Stimulated activated CD8-positive, alpha-beta memory T cell treated with anti-CD3 and anti-CD28 coated beads, Interleukin-15, amount 100 ng/mL, for 48 hours (primary cell): ENCODE data around the gene CCDC34.
"Not testable (repeated sequence)": the region's sequence is repeated elsewhere in the genome, so short reads cannot be mapped to it uniquely, and the experiment has no call there.

Experiments
- DNase-seq, 2 donors: peaks; one replicate each; pipeline ENCODE4 v3.0.0-alpha.2; 2020; ENCODE audit warnings: low read depth in 2 of 2

The CCDC34 gene

DNA sequence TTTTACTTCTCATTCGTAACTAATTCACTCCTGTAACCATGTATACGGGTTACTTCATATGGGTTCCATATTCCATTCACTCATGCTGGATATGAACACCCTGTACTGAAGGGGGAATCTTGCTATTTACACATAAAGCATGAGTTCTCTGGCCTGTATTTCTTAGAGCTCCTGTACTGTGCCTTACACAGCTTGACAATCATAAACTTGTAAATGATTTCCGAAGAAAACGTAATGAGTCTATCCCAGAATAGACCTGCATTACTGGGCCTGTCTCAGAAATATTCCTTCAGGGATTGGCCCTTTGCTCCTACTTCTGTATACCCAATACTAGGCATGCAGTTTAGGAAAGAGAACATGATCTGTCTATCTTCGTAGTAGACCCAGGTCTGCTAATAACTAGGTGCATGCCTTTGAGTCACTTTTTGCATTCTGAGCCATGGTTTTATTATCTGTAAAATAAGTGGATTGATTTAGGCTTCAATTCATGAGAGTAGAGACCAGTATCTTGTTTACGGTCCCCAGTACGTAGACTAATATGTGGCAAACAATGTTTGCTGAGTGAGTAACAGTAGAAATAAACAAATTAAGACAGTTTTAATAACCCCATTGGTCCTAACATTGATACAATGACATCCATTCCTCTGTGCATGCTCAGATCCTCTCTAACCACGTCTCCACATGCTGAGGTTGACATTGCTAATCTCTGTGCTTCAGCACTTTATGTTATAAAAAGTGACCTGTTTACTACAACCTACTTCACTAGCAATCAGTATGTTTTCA lies 1.2 kb downstream of the CCDC34 start:
- DNase-seq: no peak

DNA sequence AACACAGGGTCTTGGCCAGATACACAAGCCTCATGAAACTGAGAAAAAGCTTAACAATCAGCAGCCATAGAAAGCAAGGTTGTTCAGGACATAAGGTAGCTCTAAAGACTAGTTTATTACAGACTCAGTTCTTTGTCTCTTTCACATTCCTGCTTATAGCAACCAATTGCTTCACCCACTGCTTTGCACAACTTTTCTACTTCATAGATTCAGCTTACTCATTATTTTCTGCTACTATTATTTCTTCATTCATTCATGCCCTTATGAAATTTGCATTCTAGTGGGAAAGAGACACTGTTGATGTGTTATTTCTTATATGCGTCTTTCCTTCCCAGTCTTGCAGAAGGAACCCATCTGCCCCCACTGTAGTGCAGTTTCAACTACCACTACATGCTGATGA lies 4.7 kb downstream of the CCDC34 start:
- no peak for DNase-seq

DNA sequence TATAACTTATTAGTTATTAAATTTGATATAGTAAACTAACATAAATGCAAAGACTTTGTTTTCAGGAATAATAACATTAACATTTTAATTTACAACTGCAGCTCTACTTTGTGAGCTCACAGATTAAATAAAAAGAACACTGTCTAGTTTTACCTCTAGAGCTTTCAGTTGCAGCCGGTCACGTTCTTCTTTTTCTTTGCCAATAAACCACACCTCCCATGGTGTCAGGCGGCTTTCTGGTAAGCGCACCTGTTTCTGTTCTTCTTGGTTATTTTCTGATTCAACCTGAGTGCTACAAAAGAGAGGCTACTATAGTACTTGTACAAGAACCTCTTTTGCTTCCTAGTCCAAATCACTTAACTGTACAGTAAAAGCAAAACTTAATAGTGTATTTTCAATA lies 5.8 kb downstream of the CCDC34 start:
- no peak for DNase-seq

DNA sequence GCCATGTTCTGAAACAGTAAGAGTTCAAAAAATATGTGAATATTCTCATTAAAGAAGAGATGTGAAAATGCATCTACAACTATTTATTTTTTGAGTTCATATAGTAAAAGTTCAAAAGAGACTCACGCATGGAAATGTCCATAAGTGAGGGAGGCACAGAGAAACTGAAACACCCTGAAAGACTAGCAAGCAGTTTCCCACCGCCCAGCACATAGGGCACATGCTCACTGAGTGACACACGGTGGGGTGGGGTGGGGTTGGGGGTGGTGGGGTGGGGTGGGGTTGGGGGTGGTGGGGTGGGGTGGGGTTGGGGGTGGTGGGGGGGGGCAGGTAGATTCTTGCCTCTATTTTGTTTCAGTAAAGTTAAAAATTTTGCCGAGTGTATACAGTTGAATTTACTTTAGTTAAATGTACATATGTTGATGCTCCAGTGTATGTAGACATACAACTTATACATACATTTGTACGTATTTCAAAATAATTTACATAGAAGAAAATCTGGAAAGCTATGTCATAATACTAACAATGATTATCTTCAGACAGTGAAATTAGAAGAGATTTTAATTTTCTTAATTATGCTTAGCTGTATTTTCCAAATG lies 6.3 kb downstream of the CCDC34 start:
- no peak for DNase-seq

DNA sequence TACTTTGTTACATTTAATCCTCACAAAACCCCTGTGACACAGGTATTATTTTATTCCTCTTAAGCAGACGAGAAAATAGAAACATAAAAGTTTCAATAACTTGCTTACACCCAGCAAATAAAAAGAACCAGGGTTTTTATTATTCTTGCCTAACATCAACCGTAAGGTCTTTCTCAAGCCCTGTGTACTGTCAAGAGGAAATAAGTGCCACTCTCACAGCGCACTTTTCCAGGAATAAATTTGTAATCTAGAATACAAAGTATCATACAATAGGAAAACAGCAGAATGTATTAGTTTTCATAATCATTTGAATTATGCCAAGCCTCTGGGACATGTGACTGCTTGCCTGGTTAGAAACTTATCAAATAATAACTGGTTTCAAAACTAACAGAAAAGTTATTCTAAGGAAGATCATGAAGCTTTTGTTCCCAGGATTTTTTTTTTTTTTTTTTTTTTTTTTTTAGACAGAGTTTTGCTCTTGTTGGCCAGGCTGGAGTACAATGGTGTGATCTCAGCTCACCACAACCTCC lies 7.4 kb downstream of the CCDC34 start:
- no peak for DNase-seq

- DNase-seq: no peak
Observed at GRCh38 chr11:27354359-27354965, 8.6 kb downstream of the CCDC34 start.

DNA sequence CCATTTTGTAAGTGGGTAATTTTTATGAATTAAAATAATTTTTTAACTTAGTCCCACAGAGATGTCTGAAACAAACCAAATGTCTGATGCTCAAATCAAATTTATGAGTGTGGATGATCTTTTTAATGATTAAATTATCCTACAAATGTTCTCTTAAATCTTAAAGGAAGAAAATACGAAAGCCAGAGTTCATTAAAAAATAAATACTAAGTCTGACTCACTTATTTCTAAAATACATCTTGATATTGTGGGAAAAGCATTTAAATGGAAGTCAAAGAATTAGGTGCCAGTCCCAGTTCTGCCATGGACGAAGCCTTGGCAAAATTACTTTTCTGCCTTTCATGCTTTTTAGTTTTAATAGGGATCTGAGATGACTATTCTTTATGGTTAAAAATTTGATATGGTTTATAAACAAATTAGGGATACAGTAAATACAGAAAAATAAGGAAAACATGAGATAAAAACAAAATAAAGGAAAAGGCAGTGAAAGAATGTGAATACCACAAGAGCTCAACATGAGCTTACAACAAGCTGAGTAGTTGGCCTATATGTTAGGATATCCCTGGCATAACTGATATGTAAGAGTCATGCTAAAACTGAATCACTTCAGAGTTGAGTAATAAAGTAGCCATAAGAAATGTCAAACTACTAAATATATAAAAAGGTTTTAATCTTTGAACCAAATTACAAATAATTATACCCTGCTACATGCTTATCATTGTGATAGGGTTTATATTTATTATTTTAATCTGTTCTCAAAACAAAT lies 9.2 kb downstream of the CCDC34 start:
- no peak for DNase-seq

GRCh38 chr11:27352781-27353180 lies 10.2 kb downstream of the CCDC34 start:
- DNase-seq: no peak

- DNase-seq: no peak
Observed at GRCh38 chr11:27350511-27350910, 12.5 kb downstream of the CCDC34 start.

- DNase-seq: no peak
Observed at GRCh38 chr11:27349919-27350318, 13.1 kb downstream of the CCDC34 start.

DNA sequence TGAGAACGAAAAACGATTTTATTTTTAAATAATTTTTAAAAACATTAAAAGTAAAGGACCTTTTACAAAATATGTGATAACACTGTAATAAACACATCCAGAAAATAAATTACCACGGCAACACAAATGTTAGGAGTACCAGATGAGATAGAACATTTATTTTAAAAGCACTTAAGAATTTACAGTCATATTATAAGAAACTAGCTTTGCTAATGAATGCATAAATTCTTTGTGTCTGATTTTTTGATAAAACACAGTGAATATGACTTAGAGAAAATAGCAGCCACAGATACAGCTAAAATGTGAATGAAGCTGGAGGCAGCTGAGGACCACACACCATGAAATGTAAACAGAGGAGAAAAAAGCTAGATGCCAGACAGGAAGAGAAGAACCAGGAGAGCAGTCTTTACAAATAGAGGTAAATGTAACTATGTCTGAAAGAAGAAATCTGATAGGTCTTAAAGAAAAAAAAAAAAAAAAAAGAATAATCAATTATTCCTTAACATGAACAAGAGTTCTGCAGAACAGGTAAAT lies 14.6 kb downstream of the CCDC34 start:
- no peak for DNase-seq

GRCh38 chr11:27347359-27348339 lies 15.4 kb downstream of the CCDC34 start:
- DNase-seq: no peak

DNA sequence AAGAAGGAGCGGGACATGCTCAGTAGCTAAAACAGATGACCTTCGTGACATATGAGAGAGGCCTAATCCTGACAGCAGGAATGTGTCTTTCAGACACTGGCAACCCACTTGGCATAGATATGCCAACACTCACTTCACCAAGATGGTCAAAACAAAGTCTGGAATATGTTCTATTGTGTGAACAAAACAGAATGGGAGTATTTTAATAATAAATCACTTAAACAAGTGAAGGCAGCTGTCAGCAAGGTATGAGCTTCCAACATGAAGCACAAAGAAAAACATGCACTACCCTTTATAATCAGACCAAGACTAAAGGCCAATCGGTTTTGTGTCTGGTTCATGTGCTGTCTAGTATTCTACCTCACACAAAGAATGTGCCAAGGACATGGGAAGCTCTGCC lies 23.1 kb downstream of the CCDC34 start:
- no peak for DNase-seq

DNA sequence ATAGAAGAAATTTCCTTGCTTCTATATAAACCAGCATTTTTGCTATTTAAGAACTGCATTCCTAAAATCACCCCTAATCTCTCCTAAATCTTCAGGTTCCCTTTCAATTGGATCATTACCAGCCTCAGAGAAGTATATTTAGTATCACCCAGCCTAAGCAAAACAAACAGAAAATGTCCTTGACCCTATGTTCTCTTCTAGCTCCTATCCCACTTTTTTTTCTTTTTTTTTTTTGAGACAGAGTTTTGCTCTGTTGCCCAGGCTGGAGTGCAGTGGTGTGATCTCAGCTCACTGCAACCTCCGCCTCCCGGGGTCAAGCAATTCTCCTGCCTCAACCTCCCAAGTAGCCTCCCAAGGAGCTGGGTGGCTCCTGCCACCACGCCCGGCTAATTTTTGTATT lies 28.3 kb downstream of the CCDC34 start:
- DNase-seq: not testable (repeated sequence)

GRCh38 chr11:27331981-27332380 lies 31.0 kb downstream of the CCDC34 start:
- no peak for DNase-seq

GRCh38 chr11:27330633-27331270 lies 32.3 kb downstream of the CCDC34 start:
- no peak for DNase-seq

- DNase-seq: no peak
Observed at GRCh38 chr11:27329867-27330632, 33.0 kb downstream of the CCDC34 start.

- DNase-seq: no peak
Observed at GRCh38 chr11:27328614-27329013, 34.4 kb downstream of the CCDC34 start.

DNA sequence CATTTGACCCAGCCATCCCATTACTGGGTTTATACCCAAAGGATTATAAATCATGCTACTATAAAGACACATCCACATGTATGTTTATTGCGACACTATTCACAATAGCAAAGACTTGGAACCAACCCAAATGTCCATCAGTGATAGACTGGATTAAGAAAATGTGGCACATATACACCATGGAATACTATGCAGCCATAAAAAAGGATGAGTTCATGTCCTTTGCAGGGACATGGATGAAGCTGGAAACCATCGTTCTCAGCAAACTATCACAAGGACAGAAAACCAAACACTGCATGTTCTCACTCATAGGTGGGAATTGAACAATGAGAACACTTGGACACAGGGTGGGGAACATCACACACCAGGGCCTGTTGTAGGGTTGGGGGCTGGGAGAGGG lies 36.0 kb downstream of the CCDC34 start:
- not testable (repeated sequence) for DNase-seq
